ENCODE measurements around the gene FMO2. TPM values are rescaled to one million over a fixed set of nuclear protein-coding genes. Genes with fewer than 3 reads are reported as not detected.
A peak's percentile ranks its signal among the peaks of the same experiment; 100 is the strongest.

FMO2 gene
- total RNA-seq, 2 experiments from 2014 or later = not detected

- Mint-ChIP-seq H3K36me3 (ENCODE audit: low read depth) (no peaks in the 10 kb centered on the region), H3K4me1 (ENCODE audit: low read depth) (no peaks in the 10 kb centered on the region), H3K27ac (no peak overlapping the region), H3K9me3 (no peaks in the 10 kb centered on the region), H3K27me3 (ENCODE audit: low read depth) (peaks cover 10% of the 10 kb centered on the region), H3K4me3 (no peak overlapping the region)
- CTCF ChIA-PET = interaction anchor here (1.0 kb wide), 1 partner anchor 20 kb away, joined by 4 read pairs; no protein-coding TSS in a partner anchor
- intact Hi-C loops (cut with micrococcal nuclease) = no loop called here
- no peak for DNase-seq
These were observed 5.5 kb upstream of the FMO2 start for GRCh38 chr1:171179318-171180227.

GRCh38 chr1:171180670-171181069, 4.4 kb upstream of the FMO2 start:
- no peak overlapping the region for H3K27ac Mint-ChIP-seq
- H3K27me3 Mint-ChIP-seq (ENCODE audit: low read depth) = peaks cover 13% of the 10 kb centered on the region
- intact Hi-C loops (cut with micrococcal nuclease) = no loop called here
- H3K36me3 Mint-ChIP-seq (ENCODE audit: low read depth) = no peaks in the 10 kb centered on the region
- no peaks in the 10 kb centered on the region for H3K4me1 Mint-ChIP-seq (ENCODE audit: low read depth)
- CTCF ChIA-PET = no interaction called here
- no peak overlapping the region for H3K4me3 Mint-ChIP-seq
- DNase-seq = no peak
- no peaks in the 10 kb centered on the region for H3K9me3 Mint-ChIP-seq

GRCh38 chr1:171188388-171189266, 3.5 kb downstream of the FMO2 start:
- intact Hi-C loops (cut with micrococcal nuclease) = loop anchor here (1.0 to 5.0 kb wide), 4 partner anchors 107 to 1261 kb away; partner anchors contain the start of gene FMO4
- CTCF ChIA-PET = interaction anchor here (0.6 to 1.9 kb wide), 5 partner anchors 17 to 222 kb away, joined by 3 to 5 read pairs (median 3); partner anchors contain the start of gene FMO4
- H3K9me3 Mint-ChIP-seq = no peaks in the 10 kb centered on the region
- H3K27me3 Mint-ChIP-seq (ENCODE audit: low read depth) = peaks cover 5% of the 10 kb centered on the region
- H3K27ac Mint-ChIP-seq = no peak overlapping the region
- H3K4me3 Mint-ChIP-seq = no peak overlapping the region
- H3K4me1 Mint-ChIP-seq (ENCODE audit: low read depth) = no peaks in the 10 kb centered on the region
- peak; percentile 65 for DNase-seq
- H3K36me3 Mint-ChIP-seq (ENCODE audit: low read depth) = no peaks in the 10 kb centered on the region

GRCh38 chr1:171191992-171192391, 6.9 kb downstream of the FMO2 start:
- Mint-ChIP-seq H3K4me1 (ENCODE audit: low read depth) (no peaks in the 10 kb centered on the region), H3K27me3 (ENCODE audit: low read depth) (peaks cover 2% of the 10 kb centered on the region), H3K36me3 (ENCODE audit: low read depth) (no peaks in the 10 kb centered on the region), H3K27ac (no peak overlapping the region), H3K4me3 (no peak overlapping the region), H3K9me3 (no peaks in the 10 kb centered on the region)
- intact Hi-C loops (cut with micrococcal nuclease) = no loop called here
- CTCF ChIA-PET = interaction anchor here (0.7 kb wide), 1 partner anchor 31 kb away, joined by 3 read pairs; no protein-coding TSS in a partner anchor
- no peak for DNase-seq

GRCh38 chr1:171195767-171196166, 10.7 kb downstream of the FMO2 start:
- no peaks in the 10 kb centered on the region for H3K36me3 Mint-ChIP-seq (ENCODE audit: low read depth)
- DNase-seq = no peak
- intact Hi-C loops (cut with micrococcal nuclease) = no loop called here
- H3K27me3 Mint-ChIP-seq (ENCODE audit: low read depth) = no peaks in the 10 kb centered on the region
- CTCF ChIA-PET = no interaction called here
- no peak overlapping the region for H3K27ac Mint-ChIP-seq
- H3K4me1 Mint-ChIP-seq (ENCODE audit: low read depth) = no peaks in the 10 kb centered on the region
- no peak overlapping the region for H3K4me3 Mint-ChIP-seq
- no peaks in the 10 kb centered on the region for H3K9me3 Mint-ChIP-seq

GRCh38 chr1:171196351-171196750, 11.3 kb downstream of the FMO2 start:
- Mint-ChIP-seq H3K4me1 (ENCODE audit: low read depth) (no peaks in the 10 kb centered on the region), H3K36me3 (ENCODE audit: low read depth) (no peaks in the 10 kb centered on the region), H3K9me3 (no peaks in the 10 kb centered on the region), H3K27me3 (ENCODE audit: low read depth) (no peaks in the 10 kb centered on the region), H3K4me3 (no peak overlapping the region), H3K27ac (no peak overlapping the region)
- intact Hi-C loops (cut with micrococcal nuclease) = no loop called here
- no peak for DNase-seq
- CTCF ChIA-PET = no interaction called here

GRCh38 chr1:171198081-171198480, 13.0 kb downstream of the FMO2 start:
- intact Hi-C loops (cut with micrococcal nuclease) = no loop called here
- no peaks in the 10 kb centered on the region for H3K27me3 Mint-ChIP-seq (ENCODE audit: low read depth)
- H3K4me1 Mint-ChIP-seq (ENCODE audit: low read depth) = no peaks in the 10 kb centered on the region
- CTCF ChIA-PET = no interaction called here
- H3K36me3 Mint-ChIP-seq (ENCODE audit: low read depth) = no peaks in the 10 kb centered on the region
- no peaks in the 10 kb centered on the region for H3K9me3 Mint-ChIP-seq
- H3K27ac Mint-ChIP-seq = no peak overlapping the region
- DNase-seq = no peak
- H3K4me3 Mint-ChIP-seq = no peak overlapping the region

- Mint-ChIP-seq H3K27me3 (ENCODE audit: low read depth) (peaks cover 8% of the 10 kb centered on the region), H3K9me3 (no peaks in the 10 kb centered on the region), H3K36me3 (ENCODE audit: low read depth) (no peaks in the 10 kb centered on the region), H3K4me1 (ENCODE audit: low read depth) (no peaks in the 10 kb centered on the region), H3K27ac (no peak overlapping the region), H3K4me3 (no peak overlapping the region)
- CTCF ChIA-PET = interaction anchor here (2.5 kb wide), 1 partner anchor 109 kb away, joined by 8 read pairs; the partner anchor contains the start of gene FMO4
- intact Hi-C loops (cut with micrococcal nuclease) = no loop called here
- DNase-seq = no peak
These were observed 19.2 kb downstream of the FMO2 start for GRCh38 chr1:171204296-171204695.

- no peak overlapping the region for H3K4me3 Mint-ChIP-seq
- H3K4me1 Mint-ChIP-seq (ENCODE audit: low read depth) = no peaks in the 10 kb centered on the region
- H3K36me3 Mint-ChIP-seq (ENCODE audit: low read depth) = no peaks in the 10 kb centered on the region
- DNase-seq = no peak
- no peak overlapping the region for H3K27ac Mint-ChIP-seq
- H3K27me3 Mint-ChIP-seq (ENCODE audit: low read depth) = peaks cover 8% of the 10 kb centered on the region
- no peaks in the 10 kb centered on the region for H3K9me3 Mint-ChIP-seq
- CTCF ChIA-PET = no interaction called here
- intact Hi-C loops (cut with micrococcal nuclease) = no loop called here
These were observed 21.3 kb downstream of the FMO2 start for GRCh38 chr1:171206204-171206977.

- intact Hi-C loops (cut with micrococcal nuclease) = no loop called here
- DNase-seq = no peak
These were observed 21.9 kb downstream of the FMO2 start for GRCh38 chr1:171206978-171207355.

GRCh38 chr1:171207377-171207776, 22.3 kb downstream of the FMO2 start:
- Mint-ChIP-seq H3K27me3 (ENCODE audit: low read depth) (peaks cover 8% of the 10 kb centered on the region), H3K36me3 (ENCODE audit: low read depth) (no peaks in the 10 kb centered on the region), H3K4me1 (ENCODE audit: low read depth) (no peaks in the 10 kb centered on the region), H3K27ac (no peak overlapping the region), H3K4me3 (no peak overlapping the region), H3K9me3 (no peaks in the 10 kb centered on the region)
- CTCF ChIA-PET = no interaction called here
- no peak for DNase-seq
- intact Hi-C loops (cut with micrococcal nuclease) = no loop called here

More at GRCh38 chr1:171206978-171207355, 21.9 kb downstream of the FMO2 start:
- Mint-ChIP-seq H3K4me3 (no peak overlapping the region), H3K9me3 (no peaks in the 10 kb centered on the region), H3K4me1 (ENCODE audit: low read depth) (no peaks in the 10 kb centered on the region), H3K27ac (no peak overlapping the region), H3K36me3 (ENCODE audit: low read depth) (no peaks in the 10 kb centered on the region), H3K27me3 (ENCODE audit: low read depth) (peaks cover 8% of the 10 kb centered on the region)
- CTCF ChIA-PET = no interaction called here

GRCh38 chr1:171210355-171210754, 25.3 kb downstream of the FMO2 start:
- Mint-ChIP-seq H3K27me3 (ENCODE audit: low read depth) (peaks cover 7% of the 10 kb centered on the region), H3K4me1 (ENCODE audit: low read depth) (no peaks in the 10 kb centered on the region), H3K4me3 (no peak overlapping the region), H3K36me3 (ENCODE audit: low read depth) (no peaks in the 10 kb centered on the region), H3K9me3 (no peaks in the 10 kb centered on the region), H3K27ac (no peak overlapping the region)
- intact Hi-C loops (cut with micrococcal nuclease) = no loop called here
- DNase-seq = no peak
- CTCF ChIA-PET = interaction anchor here (1.2 kb wide), 1 partner anchor 521 kb away, joined by 3 read pairs; no protein-coding TSS in a partner anchor

Measured in activated naive CD4-positive, alpha-beta T cell treated with anti-CD3 and anti-CD28 coated beads for 36 hours (primary cell).